Head of caudate nucleus (tissue), 42 donors: ENCODE data around the gene TMEM266.

Experiments
- DNase-seq, 42 donors: peaks; one replicate each; pipeline versions ENCODE4 v3.0.0 to v3.0.0-alpha.2; 2020 to 2021; ENCODE audit warnings: mixed read lengths in 7 of 42
- intact Hi-C: fragments of 100-400 bp; cut with DNase I; formaldehyde crosslinking; loops from one replicate; pipeline ENCODE4 v1.15.0; 2022

Gene TMEM266

DNA sequence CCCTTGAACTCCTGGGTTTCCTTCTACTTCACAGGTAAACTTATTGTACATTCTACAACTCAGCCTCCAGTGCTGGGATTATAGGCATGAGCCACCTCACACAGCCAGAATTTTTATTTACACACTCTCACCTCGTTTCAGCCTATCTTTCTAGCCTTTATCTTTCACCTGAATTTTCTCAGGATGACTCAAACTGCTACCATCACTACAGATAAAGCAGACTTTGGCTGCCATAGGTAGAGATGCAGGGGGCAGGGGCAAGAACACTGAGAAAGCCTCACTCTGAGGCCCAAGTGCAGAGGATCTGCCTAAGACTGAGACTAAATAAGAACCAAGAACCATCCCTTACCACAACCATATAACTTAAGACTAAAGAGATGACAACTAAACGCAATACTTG lies 192.5 kb downstream of the TMEM266 start:
- intact Hi-C loops = no loop called here

DNA sequence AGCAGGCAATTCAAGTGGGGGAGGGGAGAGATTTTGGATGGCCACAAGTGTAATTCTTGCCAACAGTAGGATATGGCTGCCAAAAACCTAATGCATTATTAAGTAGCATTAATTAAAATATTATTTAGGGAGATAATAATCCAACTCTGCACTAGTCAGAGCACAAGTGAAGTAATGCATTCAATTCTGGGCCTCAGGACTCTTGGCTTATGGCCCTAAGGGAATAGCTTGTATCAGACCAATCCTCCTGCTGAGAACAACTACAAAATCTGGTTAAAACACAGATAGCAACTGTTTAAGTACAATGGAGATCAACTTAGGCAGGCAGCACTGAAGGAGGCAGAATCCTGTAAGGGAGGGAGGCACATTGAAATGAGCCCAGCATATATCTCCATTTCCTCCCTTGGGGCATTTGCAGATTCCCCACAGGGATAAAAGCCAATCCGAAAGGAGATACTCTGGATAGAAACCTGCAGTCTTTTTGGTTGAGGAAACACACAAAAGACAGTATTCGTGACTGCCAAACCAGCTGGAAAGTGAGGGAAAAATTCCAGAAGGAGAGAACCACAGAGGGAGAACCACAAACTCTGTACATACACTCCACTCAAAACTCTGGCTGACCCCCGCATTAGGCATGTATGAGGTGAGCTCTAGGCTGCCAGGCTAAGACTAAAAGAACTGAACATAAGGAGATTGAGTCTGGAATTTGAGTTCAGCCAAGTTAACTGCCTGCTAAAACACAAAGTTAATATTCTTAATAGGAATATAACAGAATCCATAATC lies 194.1 kb downstream of the TMEM266 start:
- intact Hi-C loops = no loop called here
- DNase-seq = no peak

More for the DNA sequence above, 192.5 kb downstream of the TMEM266 start:
- no peak for DNase-seq
